Brain microvascular endothelial cell (primary cell): ENCODE results near the gene CTSE.
A peak's percentile ranks its signal among the peaks of the same experiment; 100 is the strongest.

Source experiments
- DNase-seq: peaks from one replicate; pipeline ENCODE4 v3.0.0-alpha.2; 2020
- H3K27ac ChIP-seq: fragments of 250-450 bp; sonication (Bioruptor Pico); 2 replicates; pipeline ENCODE4 v1.5.1; 2020; ENCODE audit warnings: mild to moderate bottlenecking, moderate library complexity
- H3K27me3 ChIP-seq: fragments of 250-450 bp; sonication (Bioruptor Pico); replicated peaks from 2 replicates; pipeline ENCODE4 v1.5.1; 2020; ENCODE audit warnings: mild to moderate bottlenecking
- H3K36me3 ChIP-seq: fragments of 250-450 bp; sonication (Bioruptor Pico); replicated peaks from 2 replicates; pipeline ENCODE4 v1.5.1; 2020; ENCODE audit warnings: mild to moderate bottlenecking
- H3K4me3 ChIP-seq: 2 replicates; pipeline ENCODE4 v1.5.1; 2011; ENCODE audit warnings: low read depth, mild to moderate bottlenecking, control low read depth, low read length, moderate library complexity
- in situ Hi-C: cut with HindIII; loops from 2 replicates; pipeline ENCODE4 v1.10.0; 2017; ENCODE audit warnings: low sequenced_read_pairs, low pct_ligation_motif_present
- TF ChIP-seq, protein P1 (sequence below): IDR thresholded peaks from 2 replicates; pipeline ENCODE4 v1.5.1; 2011; ENCODE audit warnings: low read depth, mild to moderate bottlenecking, moderate library complexity, low read length, control low read depth, inconsistent platforms; ENCODE audit errors: missing control alignments

Gene CTSE

GRCh38 chr1:205985330-205986005 lies 38.2 kb downstream of the CTSE start:
- in situ Hi-C loops = loop anchor here (25.0 kb wide), 1 partner anchor 127 kb away; the partner anchor contains the start of gene AVPR1B
- no peaks in the 10 kb centered on the region for H3K27me3 ChIP-seq
- H3K36me3 ChIP-seq = no peaks in the 10 kb centered on the region
- H3K27ac ChIP-seq = no peak overlapping the region
- DNase-seq = no peak
- TF ChIP-seq, protein P1, sequence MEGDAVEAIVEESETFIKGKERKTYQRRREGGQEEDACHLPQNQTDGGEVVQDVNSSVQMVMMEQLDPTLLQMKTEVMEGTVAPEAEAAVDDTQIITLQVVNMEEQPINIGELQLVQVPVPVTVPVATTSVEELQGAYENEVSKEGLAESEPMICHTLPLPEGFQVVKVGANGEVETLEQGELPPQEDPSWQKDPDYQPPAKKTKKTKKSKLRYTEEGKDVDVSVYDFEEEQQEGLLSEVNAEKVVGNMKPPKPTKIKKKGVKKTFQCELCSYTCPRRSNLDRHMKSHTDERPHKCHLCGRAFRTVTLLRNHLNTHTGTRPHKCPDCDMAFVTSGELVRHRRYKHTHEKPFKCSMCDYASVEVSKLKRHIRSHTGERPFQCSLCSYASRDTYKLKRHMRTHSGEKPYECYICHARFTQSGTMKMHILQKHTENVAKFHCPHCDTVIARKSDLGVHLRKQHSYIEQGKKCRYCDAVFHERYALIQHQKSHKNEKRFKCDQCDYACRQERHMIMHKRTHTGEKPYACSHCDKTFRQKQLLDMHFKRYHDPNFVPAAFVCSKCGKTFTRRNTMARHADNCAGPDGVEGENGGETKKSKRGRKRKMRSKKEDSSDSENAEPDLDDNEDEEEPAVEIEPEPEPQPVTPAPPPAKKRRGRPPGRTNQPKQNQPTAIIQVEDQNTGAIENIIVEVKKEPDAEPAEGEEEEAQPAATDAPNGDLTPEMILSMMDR = no peak
- H3K4me3 ChIP-seq = no peak overlapping the region

DNA sequence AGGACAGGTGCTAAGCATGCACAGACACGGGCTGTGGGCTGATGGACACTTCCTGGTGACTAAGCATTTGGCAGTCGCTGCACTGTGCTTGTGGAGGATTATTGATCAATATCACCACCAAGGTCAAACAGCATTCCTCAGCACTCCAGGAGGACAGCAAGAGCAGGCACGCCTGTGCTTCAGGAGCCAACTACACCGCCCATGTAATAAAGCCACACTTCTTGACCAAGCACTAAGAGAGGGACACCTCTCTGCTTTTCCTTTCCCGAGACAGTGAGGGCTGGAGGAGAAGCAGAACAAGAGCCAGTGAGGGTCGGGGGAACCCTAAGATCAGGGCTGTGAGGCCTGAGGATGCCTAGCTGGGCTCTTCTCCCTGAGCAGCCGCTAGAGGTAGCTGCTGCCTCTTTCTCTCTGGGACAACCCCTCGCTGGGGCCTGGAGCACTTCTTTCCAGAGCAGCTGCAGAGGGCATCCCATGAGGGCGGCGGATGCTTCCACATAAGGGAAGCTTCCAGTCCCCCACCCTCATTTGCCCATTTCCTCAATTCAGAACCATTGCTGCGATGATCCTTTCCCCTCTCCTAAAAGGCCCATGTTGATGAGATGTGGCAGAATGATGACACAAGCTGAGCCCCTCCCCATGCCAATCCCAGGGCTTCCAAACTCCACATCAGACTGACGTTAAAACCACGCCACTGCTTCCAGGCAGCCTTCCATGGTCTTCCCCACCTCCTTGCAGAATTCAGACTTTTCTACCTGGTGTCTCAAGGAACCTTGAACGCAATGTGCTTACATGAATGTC lies 39.6 kb downstream of the CTSE start:
- Histone ChIP-seq H3K4me3 (no peak overlapping the region), H3K27ac (no peak overlapping the region), H3K36me3 (no peaks in the 10 kb centered on the region), H3K27me3 (no peaks in the 10 kb centered on the region)
- DNase-seq = no peak
- in situ Hi-C loops = loop anchor here (25.0 kb wide), 1 partner anchor 128 kb away; the partner anchor contains the start of gene AVPR1B
- TF ChIP-seq, protein P1 = peak; percentile 94

- TF ChIP-seq, protein P1 = no peak
- H3K36me3 ChIP-seq = no peaks in the 10 kb centered on the region
- in situ Hi-C loops = loop anchor here (25.0 kb wide), 1 partner anchor 131 kb away; the partner anchor contains the start of gene AVPR1B
- no peaks in the 10 kb centered on the region for H3K27me3 ChIP-seq
- DNase-seq = no peak
- H3K27ac ChIP-seq = no peak overlapping the region
- H3K4me3 ChIP-seq = no peak overlapping the region
Measured at GRCh38 chr1:205981257-205981656, 42.4 kb downstream of the CTSE start.

- Histone ChIP-seq H3K27ac (no peak overlapping the region), H3K27me3 (no peaks in the 10 kb centered on the region), H3K4me3 (no peak overlapping the region), H3K36me3 (no peaks in the 10 kb centered on the region)
- TF ChIP-seq, protein P1 = no peak
- in situ Hi-C loops = loop anchor here (25.0 kb wide), 1 partner anchor 132 kb away; the partner anchor contains the start of gene AVPR1B
- no peak for DNase-seq
Measured at GRCh38 chr1:205980237-205980870, 43.3 kb downstream of the CTSE start.

DNA sequence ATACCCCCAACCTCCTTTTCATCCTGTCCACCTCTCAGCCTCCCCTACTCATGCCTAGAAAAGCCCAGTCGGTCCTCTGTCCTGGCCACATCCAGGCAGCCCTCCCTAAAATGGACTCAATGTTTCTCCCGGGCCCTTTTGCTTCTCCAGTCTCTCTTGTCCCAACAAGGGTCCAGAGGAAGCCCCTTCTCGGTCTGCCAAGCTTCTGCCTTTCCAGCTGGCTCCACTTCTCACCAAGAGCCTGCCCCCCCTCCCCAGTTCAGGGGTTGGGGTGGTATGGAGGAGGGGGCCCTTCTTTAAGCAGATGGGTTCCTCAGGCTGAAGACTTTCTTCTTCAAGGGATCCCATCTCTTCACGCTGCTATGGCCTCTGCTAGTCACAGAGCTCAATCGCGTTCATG lies 44.4 kb downstream of the CTSE start:
- no peaks in the 10 kb centered on the region for H3K27me3 ChIP-seq
- H3K27ac ChIP-seq = no peak overlapping the region
- no peak overlapping the region for H3K4me3 ChIP-seq
- no peak for DNase-seq
- in situ Hi-C loops = loop anchor here (25.0 kb wide), 1 partner anchor 133 kb away; the partner anchor contains the start of gene AVPR1B
- H3K36me3 ChIP-seq = no peaks in the 10 kb centered on the region
- TF ChIP-seq, protein P1 = no peak
